ENCODE measurements around the gene NR4A1. TPM values are rescaled to one million over a fixed set of nuclear protein-coding genes. Genes with fewer than 3 reads are reported as not detected.

NR4A1 gene
- total RNA-seq, 2 donors from 2014 or later = 112 to 468 TPM

GRCh38 chr12:52061470-52062166 lies 10.4 kb downstream of the NR4A1 start:
- no peak for DNase-seq (ENCODE audit: low spot score)
- H3K9me3 ChIP-seq = no peaks in the 10 kb centered on the region
- H3K4me1 ChIP-seq (ENCODE audit: control insufficient read depth in 1 of 2, low read depth in 2 of 2) = no peaks in the 10 kb centered on the region
- no peaks in the 10 kb centered on the region for H3K27me3 ChIP-seq (replicated peaks; ENCODE audit: insufficient read depth)
- H3K27ac ChIP-seq = no peak overlapping the region
- no peak for TF ChIP-seq CTCF (IDR thresholded peaks at IDR 0.05)
- peaks cover 19% of the 10 kb centered on the region for H3K36me3 ChIP-seq
- no peak for ATAC-seq (ENCODE audit: insufficient number of reproducible peaks, low FRiP score, low read depth)
- no peak overlapping the region for H3K4me3 ChIP-seq

GRCh38 chr12:52062167-52063081 lies 11.2 kb downstream of the NR4A1 start:
- no peak for DNase-seq (ENCODE audit: low spot score)
- Histone ChIP-seq H3K36me3 (peaks cover 13% of the 10 kb centered on the region), H3K27ac (no peak overlapping the region), H3K4me1 (ENCODE audit: control insufficient read depth in 1 of 2, low read depth in 2 of 2) (no peaks in the 10 kb centered on the region), H3K4me3 (no peak overlapping the region), H3K27me3 (replicated peaks; ENCODE audit: insufficient read depth) (no peaks in the 10 kb centered on the region), H3K9me3 (no peaks in the 10 kb centered on the region)
- no peak for TF ChIP-seq CTCF (IDR thresholded peaks at IDR 0.05)
- ATAC-seq (ENCODE audit: insufficient number of reproducible peaks, low FRiP score, low read depth) = no peak

- Histone ChIP-seq H3K36me3 (peaks cover 6% of the 10 kb centered on the region), H3K27me3 (replicated peaks; ENCODE audit: insufficient read depth) (no peaks in the 10 kb centered on the region), H3K27ac (peak overlapping the region in 1 of 2 donors; percentile 21), H3K9me3 (no peaks in the 10 kb centered on the region), H3K4me3 (no peak overlapping the region), H3K4me1 (ENCODE audit: control insufficient read depth in 1 of 2, low read depth in 2 of 2) (no peaks in the 10 kb centered on the region)
- DNase-seq (ENCODE audit: low spot score) (no peak), ATAC-seq (ENCODE audit: insufficient number of reproducible peaks, low FRiP score, low read depth) (no peak)
- TF ChIP-seq CTCF (IDR thresholded peaks at IDR 0.05) = no peak
Observed at GRCh38 chr12:52063082-52063924, 12.1 kb downstream of the NR4A1 start.

- Histone ChIP-seq H3K4me1 (ENCODE audit: control insufficient read depth in 1 of 2, low read depth in 2 of 2) (peaks cover 0 to 1% of the 10 kb centered on the region in 2 donors), H3K27me3 (replicated peaks; ENCODE audit: insufficient read depth) (no peaks in the 10 kb centered on the region), H3K36me3 (peaks cover under 1% of the 10 kb centered on the region), H3K9me3 (no peaks in the 10 kb centered on the region), H3K27ac (peak overlapping the region in 1 of 2 donors; percentile 21), H3K4me3 (no peak overlapping the region)
- ATAC-seq (ENCODE audit: insufficient number of reproducible peaks, low FRiP score, low read depth) = no peak
- DNase-seq (ENCODE audit: low spot score) = no peak
- no peak for TF ChIP-seq CTCF (IDR thresholded peaks at IDR 0.05)
Observed at GRCh38 chr12:52063981-52064649, 12.9 kb downstream of the NR4A1 start.

All from thoracic aorta (tissue), 2 donors.